ENCODE measurements around the gene PHF24. TPM values are rescaled to one million over a fixed set of nuclear protein-coding genes. Genes with fewer than 3 reads are reported as not detected.
"Not testable (repeated sequence)": the region's sequence is repeated elsewhere in the genome, so short reads cannot be mapped to it uniquely, and the experiment has no call there.

PHF24 gene
- total RNA-seq, 6 donors from 2014 or later, result 0.10 to 0.74 (median 0.49) TPM; not detected in 2

GRCh38 chr9:34948451-34948850, 9.6 kb upstream of the PHF24 start:
- Histone ChIP-seq H3K4me3 (no peak overlapping the region), H3K36me3 (no peaks in the 10 kb centered on the region), H3K9me3 (no peaks in the 10 kb centered on the region), H3K4me1 (no peaks in the 10 kb centered on the region), H3K27ac (no peak overlapping the region), H3K27me3 (no peaks in the 10 kb centered on the region)
- ATAC-seq (ENCODE audit: low FRiP score in 2 of 2), result no peak
- no peak for DNase-seq
- TF ChIP-seq EP300 (IDR thresholded peaks at IDR 0.05) (no peak), CTCF (IDR thresholded peaks at IDR 0.05) (no peak), POLR2A (IDR thresholded peaks at IDR 0.05) (no peak), POLR2AphosphoS5 (IDR thresholded peaks at IDR 0.05) (no peak)
- 61 to 70% methylated on average over 2 of the region's 2 CpGs for WGBS, 2 donors

GRCh38 chr9:34954225-34954624, 3.9 kb upstream of the PHF24 start:
- Histone ChIP-seq H3K27ac (no peak overlapping the region), H3K4me3 (no peak overlapping the region), H3K27me3 (peaks cover 0 to 20% (median 9%) of the 10 kb centered on the region in 4 donors), H3K36me3 (no peaks in the 10 kb centered on the region), H3K9me3 (no peaks in the 10 kb centered on the region), H3K4me1 (peaks cover 8 to 15% (median 9%) of the 10 kb centered on the region in 4 donors)
- no peak for DNase-seq
- no peak for ATAC-seq (ENCODE audit: low FRiP score in 2 of 2)
- WGBS, 2 donors, result 93 to 100% methylated on average over 1 to 2 of the region's 2 CpGs
- TF ChIP-seq EP300 (IDR thresholded peaks at IDR 0.05) (no peak), POLR2A (IDR thresholded peaks at IDR 0.05) (no peak), CTCF (IDR thresholded peaks at IDR 0.05) (no peak), POLR2AphosphoS5 (IDR thresholded peaks at IDR 0.05) (no peak)

- ATAC-seq (ENCODE audit: low FRiP score in 2 of 2); H3K36me3 ChIP-seq; H3K9me3 ChIP-seq; H3K27ac ChIP-seq; DNase-seq; H3K4me3 ChIP-seq: not testable (repeated sequence)
- Histone ChIP-seq H3K4me1 (peaks cover 8 to 15% (median 9%) of the 10 kb centered on the region in 4 donors), H3K27me3 (peaks cover 0 to 25% (median 9%) of the 10 kb centered on the region in 4 donors)
- 92% methylated on average over 4 to 7 of the region's 7 CpGs for WGBS, 2 donors
Observed at GRCh38 chr9:34956066-34956465, 2.0 kb upstream of the PHF24 start.

GRCh38 chr9:34956648-34957047, 1.4 kb upstream of the PHF24 start:
- Histone ChIP-seq H3K4me3 (no peak overlapping the region), H3K36me3 (no peaks in the 10 kb centered on the region), H3K27me3 (peaks cover 0 to 25% (median 9%) of the 10 kb centered on the region in 4 donors)

GRCh38 chr9:34958411-34958982, 412 bp downstream of the PHF24 start:
- 12 to 18% methylated on average over 6 to 12 of the region's 21 CpGs for WGBS, 2 donors
- H3K27me3 ChIP-seq, result peaks cover 0 to 25% (median 9%) of the 10 kb centered on the region in 4 donors
- DNase-seq (no peak), ATAC-seq (ENCODE audit: low FRiP score in 2 of 2) (no peak)
- H3K9me3 ChIP-seq, result no peaks in the 10 kb centered on the region
- H3K4me3 ChIP-seq, result peak overlapping the region in 3 of 4 donors; percentile 51 to 55 (median 52)
- H3K4me1 ChIP-seq, result peaks cover 8 to 15% (median 9%) of the 10 kb centered on the region in 4 donors
- no peaks in the 10 kb centered on the region for H3K36me3 ChIP-seq
- H3K27ac ChIP-seq, result no peak overlapping the region
- TF ChIP-seq CTCF (IDR thresholded peaks at IDR 0.05) (no peak), POLR2AphosphoS5 (IDR thresholded peaks at IDR 0.05) (no peak), EP300 (IDR thresholded peaks at IDR 0.05) (no peak), POLR2A (IDR thresholded peaks at IDR 0.05) (no peak)

More at GRCh38 chr9:34956648-34957047, 1.4 kb upstream of the PHF24 start:
- H3K9me3 ChIP-seq, result no peaks in the 10 kb centered on the region
- TF ChIP-seq EP300 (IDR thresholded peaks at IDR 0.05) (no peak), CTCF (IDR thresholded peaks at IDR 0.05) (no peak)
- 75 to 78% methylated on average over 4 of the region's 4 CpGs for WGBS, 2 donors
- peaks cover 8 to 15% (median 9%) of the 10 kb centered on the region in 4 donors for H3K4me1 ChIP-seq
- DNase-seq (no peak), ATAC-seq (ENCODE audit: low FRiP score in 2 of 2) (no peak)
- H3K27ac ChIP-seq, result no peak overlapping the region
